ENCODE results near the gene TROAP. TPM values are rescaled to one million over a fixed set of nuclear protein-coding genes. Genes with fewer than 3 reads are reported as not detected.
"Not testable (repeated sequence)": the region's sequence is repeated elsewhere in the genome, so short reads cannot be mapped to it uniquely, and the experiment has no call there.

Gene TROAP
- total RNA-seq, 2 donors from 2014 or later = 11.8 to 51.8 TPM

DNA sequence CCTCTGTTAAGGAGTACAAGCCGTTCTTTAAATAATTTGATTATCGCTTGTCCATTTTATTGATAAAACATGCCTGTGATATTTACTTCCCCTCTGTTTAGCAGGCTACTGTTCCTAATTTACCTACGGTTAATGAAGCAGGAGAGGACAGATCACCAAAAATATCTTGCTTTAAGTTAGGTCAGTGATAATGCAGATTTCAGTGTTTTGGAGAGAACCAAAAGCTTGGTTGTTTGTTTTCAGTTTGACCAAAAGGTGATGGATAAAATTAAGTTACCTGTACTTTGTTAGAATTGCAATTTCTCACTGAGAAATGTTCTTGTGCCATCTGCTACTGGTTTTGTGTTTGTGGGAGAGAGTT, 45.2 kb downstream of the TROAP start:
- peak overlapping the region; percentile 83 for H3K27ac ChIP-seq
- peaks cover 5% of the 10 kb centered on the region for H3K4me1 ChIP-seq
- H3K4me3 ChIP-seq = peak overlapping the region; percentile 85
- TF ChIP-seq, protein P1, sequence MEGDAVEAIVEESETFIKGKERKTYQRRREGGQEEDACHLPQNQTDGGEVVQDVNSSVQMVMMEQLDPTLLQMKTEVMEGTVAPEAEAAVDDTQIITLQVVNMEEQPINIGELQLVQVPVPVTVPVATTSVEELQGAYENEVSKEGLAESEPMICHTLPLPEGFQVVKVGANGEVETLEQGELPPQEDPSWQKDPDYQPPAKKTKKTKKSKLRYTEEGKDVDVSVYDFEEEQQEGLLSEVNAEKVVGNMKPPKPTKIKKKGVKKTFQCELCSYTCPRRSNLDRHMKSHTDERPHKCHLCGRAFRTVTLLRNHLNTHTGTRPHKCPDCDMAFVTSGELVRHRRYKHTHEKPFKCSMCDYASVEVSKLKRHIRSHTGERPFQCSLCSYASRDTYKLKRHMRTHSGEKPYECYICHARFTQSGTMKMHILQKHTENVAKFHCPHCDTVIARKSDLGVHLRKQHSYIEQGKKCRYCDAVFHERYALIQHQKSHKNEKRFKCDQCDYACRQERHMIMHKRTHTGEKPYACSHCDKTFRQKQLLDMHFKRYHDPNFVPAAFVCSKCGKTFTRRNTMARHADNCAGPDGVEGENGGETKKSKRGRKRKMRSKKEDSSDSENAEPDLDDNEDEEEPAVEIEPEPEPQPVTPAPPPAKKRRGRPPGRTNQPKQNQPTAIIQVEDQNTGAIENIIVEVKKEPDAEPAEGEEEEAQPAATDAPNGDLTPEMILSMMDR (IDR thresholded peaks at IDR 0.05) = no peak
- no peaks in the 10 kb centered on the region for H3K9me3 ChIP-seq
- no peaks in the 10 kb centered on the region for H3K27me3 ChIP-seq
- DNase-seq = no peak
- intact Hi-C loops (cut with DNase I) = no loop called here
- no peaks in the 10 kb centered on the region for H3K36me3 ChIP-seq
- H3K9ac ChIP-seq (ENCODE audit: low read depth in 2 of 2, low read length in 2 of 2) = peak overlapping the region in 1 of 2 donors; percentile 88

DNA sequence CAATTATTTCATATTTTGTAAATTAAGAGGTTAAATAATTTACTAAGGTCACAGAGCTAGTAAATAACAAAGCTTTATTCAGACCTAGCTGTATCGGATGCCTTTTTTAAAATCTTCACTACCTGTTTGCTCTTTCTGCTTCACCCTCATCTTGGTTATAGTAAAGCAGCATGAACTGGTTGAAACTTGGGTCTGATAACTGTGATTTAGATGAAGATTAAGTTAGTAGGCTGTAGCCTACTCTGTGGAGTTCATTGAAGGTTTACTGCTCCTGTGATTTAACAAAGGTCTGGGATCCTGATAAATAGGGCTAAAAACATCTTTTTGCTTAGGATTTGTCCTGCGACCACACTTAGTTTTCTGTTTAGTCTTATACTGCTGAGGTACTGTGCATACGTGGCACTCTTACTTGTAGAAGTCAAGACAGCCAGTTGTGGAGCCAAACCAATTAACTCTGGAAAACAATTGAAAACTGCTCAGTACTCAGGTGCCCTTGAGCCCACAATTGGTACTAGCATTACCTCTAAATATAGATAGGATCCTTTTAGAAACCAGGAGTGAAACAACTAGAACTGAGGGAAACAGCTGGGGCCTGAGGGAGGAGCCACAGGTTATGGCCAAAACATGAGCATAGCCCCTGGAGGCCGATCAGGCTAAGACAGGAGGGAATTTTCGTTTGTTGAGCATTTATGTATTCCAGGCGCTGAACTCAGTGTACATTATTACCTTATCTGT, 46.5 kb downstream of the TROAP start:
- peaks cover 5% of the 10 kb centered on the region for H3K4me1 ChIP-seq
- no peak overlapping the region for H3K27ac ChIP-seq
- H3K36me3 ChIP-seq = no peaks in the 10 kb centered on the region
- intact Hi-C loops (cut with DNase I) = no loop called here
- no peaks in the 10 kb centered on the region for H3K27me3 ChIP-seq
- DNase-seq = peak; percentile 37
- no peaks in the 10 kb centered on the region for H3K9me3 ChIP-seq
- H3K4me3 ChIP-seq = no peak overlapping the region
- H3K9ac ChIP-seq (ENCODE audit: low read depth in 2 of 2, low read length in 2 of 2) = peak overlapping the region in 1 of 2 donors; percentile 14
- TF ChIP-seq, protein P1 (IDR thresholded peaks at IDR 0.05) = peak; percentile 17

DNA sequence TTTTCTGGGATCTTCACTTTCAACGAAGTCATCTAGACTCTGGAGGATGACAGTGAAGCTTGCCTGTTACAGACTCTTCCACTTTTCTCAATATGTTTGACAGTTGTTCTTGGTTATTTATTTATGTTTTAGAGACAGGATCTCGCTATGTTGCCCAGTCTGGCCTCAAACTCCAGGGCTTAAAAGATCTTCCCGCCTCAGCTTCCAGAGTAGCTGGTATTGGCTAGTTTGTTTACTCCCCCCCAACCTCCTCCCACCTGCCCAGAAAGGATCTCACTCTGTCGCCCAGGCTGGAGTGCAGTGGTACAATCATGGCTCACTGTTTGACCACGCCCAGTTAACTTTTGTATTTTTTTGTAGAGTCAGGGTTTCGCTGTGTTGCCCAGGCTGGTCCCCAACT, 47.5 kb downstream of the TROAP start:
- TF ChIP-seq, protein P1 (IDR thresholded peaks at IDR 0.05) = no peak
- Histone ChIP-seq H3K4me3 (no peak overlapping the region), H3K9me3 (no peaks in the 10 kb centered on the region), H3K27me3 (no peaks in the 10 kb centered on the region), H3K27ac (no peak overlapping the region), H3K36me3 (no peaks in the 10 kb centered on the region), H3K4me1 (peaks cover 5% of the 10 kb centered on the region), H3K9ac (ENCODE audit: low read depth in 2 of 2, low read length in 2 of 2) (no peak overlapping the region)
- no peak for DNase-seq
- intact Hi-C loops (cut with DNase I) = no loop called here

DNA sequence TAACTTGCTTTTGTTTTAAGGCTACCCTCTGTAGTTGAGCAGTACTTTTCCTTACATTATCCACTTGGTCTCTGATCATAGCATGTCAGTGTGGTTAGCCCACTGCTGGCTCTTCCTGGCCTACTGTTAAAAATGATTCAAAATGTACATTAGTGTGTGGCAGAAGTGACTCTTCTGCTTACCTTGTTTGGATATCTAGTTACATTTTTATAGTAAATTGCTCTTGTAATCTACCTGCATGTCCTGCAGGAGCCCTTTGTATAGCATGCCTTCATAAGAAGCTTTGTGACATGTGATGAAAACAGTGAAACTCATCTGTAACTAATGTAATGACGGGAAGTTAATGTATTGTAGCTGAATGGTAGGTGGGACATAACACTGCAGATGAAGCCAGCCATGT, 52.4 kb downstream of the TROAP start:
- TF ChIP-seq, protein P1 (IDR thresholded peaks at IDR 0.05) = no peak
- Histone ChIP-seq H3K9me3 (no peaks in the 10 kb centered on the region), H3K4me1 (no peaks in the 10 kb centered on the region), H3K4me3 (no peak overlapping the region), H3K9ac (ENCODE audit: low read depth in 2 of 2, low read length in 2 of 2) (no peak overlapping the region), H3K27ac (no peak overlapping the region), H3K27me3 (no peaks in the 10 kb centered on the region), H3K36me3 (no peaks in the 10 kb centered on the region)
- DNase-seq = no peak
- intact Hi-C loops (cut with DNase I) = no loop called here

DNA sequence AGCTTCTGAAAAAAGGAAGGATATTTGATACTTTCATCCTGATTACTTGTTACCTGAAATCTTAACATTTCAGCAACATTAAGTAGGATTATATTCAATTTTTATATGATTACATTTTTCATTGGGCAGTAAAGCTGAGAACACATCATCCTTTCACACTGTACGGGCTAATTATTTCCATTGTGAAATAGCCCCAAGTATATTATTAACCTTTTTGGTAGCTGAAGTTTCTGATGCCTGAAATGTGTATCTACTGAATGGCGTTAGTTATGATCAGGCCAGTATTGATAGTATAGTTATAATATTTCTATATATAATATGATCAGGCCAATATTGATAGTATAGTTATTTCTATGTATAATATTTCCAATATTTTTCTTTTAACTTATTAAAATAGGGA, 54.3 kb downstream of the TROAP start:
- Histone ChIP-seq H3K9me3 (no peaks in the 10 kb centered on the region), H3K4me1 (no peaks in the 10 kb centered on the region), H3K9ac (ENCODE audit: low read depth in 2 of 2, low read length in 2 of 2) (no peak overlapping the region), H3K27me3 (no peaks in the 10 kb centered on the region), H3K36me3 (no peaks in the 10 kb centered on the region), H3K4me3 (no peak overlapping the region), H3K27ac (no peak overlapping the region)
- intact Hi-C loops (cut with DNase I) = no loop called here
- no peak for DNase-seq
- TF ChIP-seq, protein P1 (IDR thresholded peaks at IDR 0.05) = no peak

DNA sequence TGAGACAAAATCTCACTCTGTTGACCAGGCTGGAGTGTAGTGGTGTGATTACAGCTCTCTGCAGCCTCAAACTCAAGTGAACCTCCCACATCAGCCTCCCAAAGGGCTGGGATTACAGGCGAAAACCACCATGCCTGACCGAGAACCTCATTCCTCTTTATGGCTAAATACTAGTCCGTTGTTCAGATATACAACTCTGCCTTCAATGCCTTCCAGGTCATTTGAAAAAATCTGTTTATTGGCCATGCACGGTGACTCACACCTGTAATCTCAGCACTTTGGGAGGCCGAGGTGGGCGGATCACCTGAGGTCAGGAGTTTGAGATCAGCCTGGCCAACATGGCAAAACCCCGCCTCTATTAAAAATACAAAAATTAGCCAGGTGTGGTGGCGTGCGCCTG, 57.1 kb downstream of the TROAP start:
- H3K9ac ChIP-seq (ENCODE audit: low read depth in 2 of 2, low read length in 2 of 2); H3K4me1 ChIP-seq; H3K27ac ChIP-seq; H3K36me3 ChIP-seq; H3K9me3 ChIP-seq; intact Hi-C loops (cut with DNase I); DNase-seq; H3K27me3 ChIP-seq; H3K4me3 ChIP-seq: not testable (repeated sequence)
